Measurements from ENCODE around the gene MICALL1.
A peak's percentile ranks its signal among the peaks of the same experiment; 100 is the strongest.

Gene MICALL1

GRCh38 chr22:37985050-37985585, 79.0 kb downstream of the MICALL1 start:
- Mint-ChIP-seq H3K4me1 (ENCODE audit: low read depth) (no peaks in the 10 kb centered on the region), H3K4me3 (no peak overlapping the region), H3K36me3 (ENCODE audit: low read depth) (no peaks in the 10 kb centered on the region), H3K9me3 (no peaks in the 10 kb centered on the region), H3K27me3 (ENCODE audit: low read depth) (no peaks in the 10 kb centered on the region), H3K27ac (no peak overlapping the region)
- DNase-seq (ENCODE audit: low spot score): no peak

- Mint-ChIP-seq H3K27ac (no peak overlapping the region), H3K27me3 (ENCODE audit: low read depth) (no peaks in the 10 kb centered on the region), H3K4me1 (ENCODE audit: low read depth) (no peaks in the 10 kb centered on the region), H3K9me3 (no peaks in the 10 kb centered on the region), H3K4me3 (no peak overlapping the region), H3K36me3 (ENCODE audit: low read depth) (no peaks in the 10 kb centered on the region)
- no peak for DNase-seq (ENCODE audit: low spot score)
Measured at GRCh38 chr22:37985751-37986281, 79.7 kb downstream of the MICALL1 start.

GRCh38 chr22:37986371-37986770, 80.3 kb downstream of the MICALL1 start:
- no peak overlapping the region for H3K4me3 Mint-ChIP-seq
- no peaks in the 10 kb centered on the region for H3K4me1 Mint-ChIP-seq (ENCODE audit: low read depth)
- no peaks in the 10 kb centered on the region for H3K36me3 Mint-ChIP-seq (ENCODE audit: low read depth)
- no peak for DNase-seq (ENCODE audit: low spot score)
- no peak overlapping the region for H3K27ac Mint-ChIP-seq
- no peaks in the 10 kb centered on the region for H3K9me3 Mint-ChIP-seq
- no peaks in the 10 kb centered on the region for H3K27me3 Mint-ChIP-seq (ENCODE audit: low read depth)

GRCh38 chr22:37989146-37990045, 83.3 kb downstream of the MICALL1 start:
- Mint-ChIP-seq H3K27me3 (ENCODE audit: low read depth) (no peaks in the 10 kb centered on the region), H3K4me3 (no peak overlapping the region), H3K9me3 (no peaks in the 10 kb centered on the region), H3K27ac (peak overlapping the region; percentile 15), H3K4me1 (ENCODE audit: low read depth) (no peaks in the 10 kb centered on the region), H3K36me3 (ENCODE audit: low read depth) (no peaks in the 10 kb centered on the region)
- DNase-seq (ENCODE audit: low spot score): no peak

- no peak overlapping the region for H3K27ac Mint-ChIP-seq
- no peak overlapping the region for H3K4me3 Mint-ChIP-seq
- H3K4me1 Mint-ChIP-seq (ENCODE audit: low read depth): no peaks in the 10 kb centered on the region
- H3K36me3 Mint-ChIP-seq (ENCODE audit: low read depth): no peaks in the 10 kb centered on the region
- no peak for DNase-seq (ENCODE audit: low spot score)
- no peaks in the 10 kb centered on the region for H3K9me3 Mint-ChIP-seq
- H3K27me3 Mint-ChIP-seq (ENCODE audit: low read depth): no peaks in the 10 kb centered on the region
Measured at GRCh38 chr22:37990301-37990700, 84.2 kb downstream of the MICALL1 start.

DNA sequence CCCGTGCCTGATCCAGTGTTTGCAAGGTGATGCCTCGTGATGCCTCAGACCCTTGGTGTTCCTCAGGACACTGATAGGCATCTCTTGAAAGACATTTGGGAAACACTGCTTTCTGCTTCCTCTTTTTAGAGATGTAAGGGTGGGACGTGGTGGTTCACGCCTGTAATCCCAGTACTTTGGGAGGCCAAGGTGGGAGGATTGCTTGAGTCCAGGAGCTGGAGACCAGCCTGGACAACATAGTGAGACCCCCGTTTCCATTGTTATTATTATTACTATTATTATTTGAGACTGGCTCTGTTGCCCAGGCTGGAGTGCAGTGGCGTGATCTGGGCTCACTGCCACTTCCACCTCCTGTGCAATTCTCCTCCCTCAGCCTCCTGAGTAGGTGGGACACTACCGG, 84.8 kb downstream of the MICALL1 start:
- Mint-ChIP-seq H3K4me3 (no peak overlapping the region), H3K36me3 (ENCODE audit: low read depth) (no peaks in the 10 kb centered on the region), H3K27ac (no peak overlapping the region), H3K4me1 (ENCODE audit: low read depth) (no peaks in the 10 kb centered on the region), H3K27me3 (ENCODE audit: low read depth) (no peaks in the 10 kb centered on the region), H3K9me3 (no peaks in the 10 kb centered on the region)
- DNase-seq (ENCODE audit: low spot score): no peak

- Mint-ChIP-seq H3K4me1 (ENCODE audit: low read depth) (no peaks in the 10 kb centered on the region), H3K36me3 (ENCODE audit: low read depth) (no peaks in the 10 kb centered on the region), H3K27me3 (ENCODE audit: low read depth) (no peaks in the 10 kb centered on the region), H3K27ac (no peak overlapping the region), H3K9me3 (no peaks in the 10 kb centered on the region), H3K4me3 (no peak overlapping the region)
- DNase-seq (ENCODE audit: low spot score): no peak
Measured at GRCh38 chr22:37991731-37992442, 85.8 kb downstream of the MICALL1 start.

All from T-helper 2 cell treated with Interferon-gamma antibody and Interleukin-4, amounts not matched to agents 5 μg/mL and 100 μg/mL, for 36 hours (primary cell).